HepG2 (cell line): Measurements from ENCODE around the gene NAV2. TPM values are rescaled to one million over a fixed set of nuclear protein-coding genes. Genes with fewer than 3 reads are reported as not detected.

Experiments
- AGO2 ChIP-seq: fragments of 200-400 bp; formaldehyde crosslinking; optimal IDR thresholded peaks from 2 replicates; pipeline ENCODE3; 2017; ENCODE audit warnings: mild to moderate bottlenecking, low read depth, low read length, moderate library complexity
- JUNB ChIP-seq: sonication (generic); formaldehyde crosslinking; IDR thresholded peaks from 2 replicates; pipeline ENCODE4 v1.8.0; 2022; ENCODE audit warnings: missing genetic modification reagents, mild to moderate bottlenecking, borderline replicate concordance
- LRRFIP1 ChIP-seq: sonication (generic); formaldehyde crosslinking; conservative IDR thresholded peaks from 2 replicates; pipeline ENCODE4 v1.4.0; 2020; ENCODE audit warnings: missing genetic modification reagents
- ONECUT2 ChIP-seq: sonication (generic); formaldehyde crosslinking; IDR thresholded peaks from 2 replicates; pipeline ENCODE4 v1.4.0; 2020; ENCODE audit warnings: missing genetic modification reagents
- REL ChIP-seq: sonication (generic); formaldehyde crosslinking; conservative IDR thresholded peaks from 2 replicates; pipeline ENCODE4 v1.8.0; 2022; ENCODE audit warnings: mild to moderate bottlenecking, missing genetic modification reagents, moderate library complexity
- ZBTB20 ChIP-seq: sonication (generic); formaldehyde crosslinking; IDR thresholded peaks from 2 replicates; pipeline ENCODE4 v1.8.1; 2023; ENCODE audit warnings: missing genetic modification reagents, low read depth, mild to moderate bottlenecking, borderline replicate concordance
- ZNF234 ChIP-seq: sonication (generic); formaldehyde crosslinking; conservative IDR thresholded peaks from 2 replicates; pipeline ENCODE4 v1.5.1; 2020; ENCODE audit warnings: mild to moderate bottlenecking, missing genetic modification reagents
- ZNF710 ChIP-seq: sonication (generic); formaldehyde crosslinking; IDR thresholded peaks from 2 replicates; pipeline ENCODE4 v1.5.0; 2020; ENCODE audit warnings: mild to moderate bottlenecking, missing genetic modification reagents, borderline replicate concordance
- polyA plus RNA-seq, 8 experiments: library from polyadenylated mRNA; depleted of rRNA in 3 of 8; stranded (reverse) in 7 of 8; unstranded in 1 of 8; fragments of >200 nt; fragmentation: Illumina TruSeq in 4 of 8; extraction: Trizol in 4 of 8; gene quantifications; 2 replicates each; pipeline versions ENCODE4 v1.2.1 to v1.2.3, GENCODE V29; 2011 to 2016; ENCODE audit warnings: low read depth in 4 of 8, missing spikeins in 1 of 8, mixed read lengths in 1 of 8; ENCODE audit not compliant: insufficient read depth in 1 of 8
- total RNA-seq, 5 experiments: library from RNA; depleted of rRNA; stranded (reverse); fragments of >200 nt; fragmentation: Illumina TruSeq; extraction: Trizol; gene quantifications; 2 replicates each; pipeline ENCODE4 v1.2.3, GENCODE V29; 2016; ENCODE audit warnings: low read depth in 1 of 5

The NAV2 gene
- total and polyA plus RNA-seq, 2 of the 13 experiments (the other 11 are each of a cell fraction or from before 2014, with no cell fraction given): 9.3 to 34.6 TPM

- no peak for TF ChIP-seq REL (CRISPR knock-in tag)
- peak; percentile 77 for TF ChIP-seq ONECUT2
- TF ChIP-seq ZNF234 (CRISPR knock-in tag): no peak
- peak; percentile 81 for TF ChIP-seq JUNB (CRISPR knock-in tag)
- TF ChIP-seq ZBTB20 (CRISPR knock-in tag): no peak; the same call in 1 of the 2 replicates
- TF ChIP-seq LRRFIP1 (CRISPR knock-in tag): no peak
- no peak for TF ChIP-seq ZNF710
- TF ChIP-seq AGO2: no peak
Measured at GRCh38 chr11:20011307-20011951, 298.8 kb downstream of the NAV2 start (continued).
